IMR-90 (cell line): ENCODE data around the gene NTRK3. TPM values are rescaled to one million over a fixed set of nuclear protein-coding genes. Genes with fewer than 3 reads are reported as not detected.

Experiments
- ATAC-seq: fragments of 200-7000 bp; cut with Tn5 transposase; 2 replicates; pipeline ENCODE4 v1.9.1; 2020; ENCODE audit warnings: low read depth, mild to moderate bottlenecking, moderate library complexity
- BruUV-seq: library from RNA; stranded (reverse); fragments of 400-500 nt; replicated peaks from 2 replicates; lab custom pipeline; 2021; lab: Mats Ljungman, UMichigan
- CTCF ChIA-PET: fragments of 300-600 bp; formaldehyde crosslinking; extraction: SDS; loops from one replicate; lab custom pipeline; 2021; ENCODE audit warnings: antibody characterized with exemption; lab: Yijun Ruan, JAX
- POLR2A ChIA-PET: fragments of 300-600 bp; sonication (Branson Sonifier 250); formaldehyde crosslinking; loops from one replicate; lab custom pipeline; 2022; ENCODE audit warnings: antibody characterized with exemption; ENCODE audit not compliant: unreplicated experiment; lab: Charles Lee
- DNase-seq: peaks from one replicate; pipeline ENCODE4 v3.0.0; 2013
- H2AFZ ChIP-seq: replicated peaks from 2 replicates; pipeline ENCODE3; 2013; ENCODE audit warnings: low read length, mild to moderate bottlenecking; ENCODE audit not compliant: poor library complexity
- H2AK5ac ChIP-seq: 2 replicates; pipeline ENCODE4 v1.6.1; 2013; ENCODE audit warnings: low read depth, low read length, inconsistent platforms
- H2AK9ac ChIP-seq: replicated peaks from 2 replicates; pipeline ENCODE3; 2013; ENCODE audit warnings: mild to moderate bottlenecking, low read depth, low read length, moderate library complexity; ENCODE audit not compliant: poor library complexity
- H2BK120ac ChIP-seq: 2 replicates; pipeline ENCODE4 v1.6.1; 2013; ENCODE audit warnings: low read depth, low read length, inconsistent platforms
- H2BK15ac ChIP-seq: 3 replicates; pipeline ENCODE4 v1.6.1; 2013; ENCODE audit warnings: low read depth, low read length, inconsistent platforms
- H2BK20ac ChIP-seq: 2 replicates; pipeline ENCODE4 v1.6.1; 2013; ENCODE audit warnings: low read depth, mild to moderate bottlenecking, inconsistent platforms, low read length, moderate library complexity
- H2BK5ac ChIP-seq: 2 replicates; pipeline ENCODE4 v1.6.1; 2013; ENCODE audit warnings: mild to moderate bottlenecking, low read depth, low read length, inconsistent platforms; ENCODE audit not compliant: poor library complexity, severe bottlenecking
- H3K14ac ChIP-seq: replicated peaks from 2 replicates; pipeline ENCODE4 v1.6.1; 2013; ENCODE audit warnings: low read depth, low read length, inconsistent platforms
- H3K18ac ChIP-seq: 2 replicates; pipeline ENCODE4 v1.6.1; 2013; ENCODE audit warnings: low read depth, low read length, control low read depth
- H3K23ac ChIP-seq: 2 replicates; pipeline ENCODE4 v1.6.1; 2013; ENCODE audit warnings: low read depth, low read length, inconsistent platforms
- H3K27ac ChIP-seq: 2 replicates; pipeline ENCODE4 v1.5.1; 2013; ENCODE audit warnings: mild to moderate bottlenecking, control low read depth, low read length; ENCODE audit not compliant: insufficient read depth
- H3K27me3 ChIP-seq: 2 replicates; pipeline ENCODE4 v1.6.1; 2013; ENCODE audit warnings: low read length; ENCODE audit not compliant: control insufficient read depth, insufficient read depth
- H3K36me3 ChIP-seq: 2 replicates; pipeline ENCODE4 v1.6.1; 2013; ENCODE audit warnings: low read length, mixed read lengths; ENCODE audit not compliant: control insufficient read depth, insufficient read depth
- H3K4ac ChIP-seq: 2 replicates; pipeline ENCODE4 v1.6.1; 2013; ENCODE audit warnings: low read depth, low read length, inconsistent platforms
- H3K4me1 ChIP-seq: 2 replicates; pipeline ENCODE4 v1.6.1; 2013; ENCODE audit warnings: low read length, mixed read lengths; ENCODE audit not compliant: control insufficient read depth, insufficient read depth
- H3K4me2 ChIP-seq: 2 replicates; pipeline ENCODE4 v1.6.1; 2013; ENCODE audit warnings: low read depth, mild to moderate bottlenecking, control low read depth, low read length, moderate library complexity
- H3K4me3 ChIP-seq: 2 replicates; pipeline ENCODE4 v1.5.1; 2013; ENCODE audit warnings: low read depth, mild to moderate bottlenecking, control low read depth, low read length, moderate library complexity; ENCODE audit not compliant: insufficient read depth
- H3K56ac ChIP-seq: 2 replicates; pipeline ENCODE4 v1.6.1; 2013; ENCODE audit warnings: low read length, inconsistent platforms; ENCODE audit not compliant: insufficient read depth; ENCODE audit errors: extremely low read depth
- H3K79me1 ChIP-seq, 2 experiments: 2 replicates each; pipeline ENCODE4 v1.6.1; 2013; ENCODE audit warnings: low read length in 2 of 2, inconsistent platforms in 1 of 2, low read depth in 1 of 2
- H3K9ac ChIP-seq: 2 replicates; pipeline ENCODE4 v1.6.1; 2013; ENCODE audit warnings: low read depth, low read length, control low read depth
- H3K9me1 ChIP-seq: 2 replicates; pipeline ENCODE4 v1.6.1; 2013; ENCODE audit warnings: low read length, inconsistent platforms; ENCODE audit not compliant: insufficient read depth
- H3K9me3 ChIP-seq: 2 replicates; pipeline ENCODE4 v1.6.1; 2013; ENCODE audit warnings: low read length; ENCODE audit not compliant: control insufficient read depth, insufficient read depth
- H4K20me1 ChIP-seq: 2 replicates; pipeline ENCODE4 v1.6.1; 2013; ENCODE audit warnings: low read length, inconsistent platforms; ENCODE audit not compliant: insufficient read depth
- H4K5ac ChIP-seq: 2 replicates; pipeline ENCODE4 v1.6.1; 2013; ENCODE audit warnings: mild to moderate bottlenecking, low read depth, low read length, control low read depth
- H4K8ac ChIP-seq, 2 experiments: 2 replicates each; pipeline ENCODE4 v1.6.1; 2013; ENCODE audit warnings: low read depth in 2 of 2, low read length in 2 of 2, control low read depth in 1 of 2, inconsistent platforms in 1 of 2
- H4K91ac ChIP-seq: 2 replicates; pipeline ENCODE4 v1.6.1; 2013; ENCODE audit warnings: low read depth, low read length, inconsistent platforms; ENCODE audit not compliant: insufficient read depth
- BHLHE40 ChIP-seq: fragments of 150-350 bp; IDR thresholded peaks from 2 replicates; pipeline ENCODE4 v1.6.1; 2016; ENCODE audit warnings: mild to moderate bottlenecking, low read depth, low read length
- CEBPB ChIP-seq: IDR thresholded peaks from 2 replicates; pipeline ENCODE4 v1.6.1; 2012; ENCODE audit warnings: low read depth, low read length, improper control_type of control experiment
- CHD1 ChIP-seq: IDR thresholded peaks from 2 replicates; pipeline ENCODE4 v1.6.1; 2012; ENCODE audit warnings: low read depth, low read length, improper control_type of control experiment
- ELK1 ChIP-seq: fragments of 150-350 bp; IDR thresholded peaks from 2 replicates; pipeline ENCODE4 v1.6.1; 2016; ENCODE audit warnings: low read depth, mild to moderate bottlenecking, low read length, moderate library complexity, borderline replicate concordance
- FOS ChIP-seq: fragments of 150-350 bp; IDR thresholded peaks from 2 replicates; pipeline ENCODE4 v1.6.1; 2016; ENCODE audit warnings: low read depth, low read length
- MAFK ChIP-seq: IDR thresholded peaks from 2 replicates; pipeline ENCODE4 v1.6.1; 2012; ENCODE audit warnings: low read depth, low read length, improper control_type of control experiment
- MAZ ChIP-seq: IDR thresholded peaks from 2 replicates; pipeline ENCODE4 v1.6.1; 2012; ENCODE audit warnings: low read depth, mild to moderate bottlenecking, low read length, improper control_type of control experiment, moderate library complexity, borderline replicate concordance
- MXI1 ChIP-seq: IDR thresholded peaks from 2 replicates; pipeline ENCODE4 v1.6.1; 2012; ENCODE audit warnings: low read depth, mild to moderate bottlenecking, low read length, moderate library complexity, borderline replicate concordance
- NFE2L2 ChIP-seq: fragments of 150-350 bp; IDR thresholded peaks from 2 replicates; pipeline ENCODE4 v1.6.1; 2016; ENCODE audit warnings: low read depth, mild to moderate bottlenecking, low read length
- POLR2A ChIP-seq: IDR thresholded peaks from 2 replicates; pipeline ENCODE4 v1.6.1; 2012; ENCODE audit warnings: mild to moderate bottlenecking, low read depth, low read length
- RAD21 ChIP-seq: IDR thresholded peaks from 2 replicates; pipeline ENCODE4 v1.6.1; 2012; ENCODE audit warnings: low read length, improper control_type of control experiment
- RCOR1 ChIP-seq: IDR thresholded peaks from 2 replicates; pipeline ENCODE4 v1.6.1; 2012; ENCODE audit warnings: mild to moderate bottlenecking, low read length, improper control_type of control experiment; ENCODE audit not compliant: insufficient replicate concordance
- RFX5 ChIP-seq: IDR thresholded peaks from 2 replicates; pipeline ENCODE4 v1.8.0; 2012; ENCODE audit warnings: low read depth, mild to moderate bottlenecking, low read length, moderate library complexity
- SMC3 ChIP-seq: fragments of 150-350 bp; IDR thresholded peaks from 2 replicates; pipeline ENCODE4 v1.6.1; 2016; ENCODE audit warnings: low read depth, mild to moderate bottlenecking, antibody characterized with exemption, low read length, moderate library complexity
- USF2 ChIP-seq: fragments of 150-350 bp; IDR thresholded peaks from 2 replicates; pipeline ENCODE4 v1.6.1; 2017; ENCODE audit warnings: mild to moderate bottlenecking, antibody characterized with exemption, low read length, low read depth
- WGBS, 2 experiments: methylation state at CpG; one replicate each; pipeline versions ENCODE4 v1.1.5 to v1.1.7; 2013; ENCODE audit warnings: missing lambda C conversion rate in 2 of 2; ENCODE audit not compliant: insufficient read length in 1 of 2; ENCODE audit errors: extremely low coverage in 2 of 2; 5-methylcytosine and 5-hydroxymethylcytosine counted together
- dilution Hi-C: fragments of 300-500 bp; cut with HindIII; formaldehyde crosslinking; loops from one replicate; pipeline ENCODE4 v1.14.3; 2018; ENCODE audit warnings: low sequenced_read_pairs; ENCODE audit not compliant: unreplicated experiment
- in situ Hi-C: fragments of 300-500 bp; cut with MboI; formaldehyde crosslinking; loops from 3 replicates; pipeline ENCODE4 v1.14.3; 2019; ENCODE audit warnings: low sequenced_read_pairs, inconsistent platforms, mixed read lengths
- intact Hi-C: fragments of 100-400 bp; cut with micrococcal nuclease; formaldehyde crosslinking; loops from 2 replicates; pipeline ENCODE4 v1.10.0; 2022
- polyA plus RNA-seq, 3 experiments: library from polyadenylated mRNA; depleted of rRNA; stranded (reverse); fragments of >200 nt; gene quantifications; 2 replicates each; pipeline ENCODE4 v1.2.3, GENCODE V29; 2012; ENCODE audit warnings: low replicate concordance in 1 of 3
- total RNA-seq: library from RNA; depleted of rRNA; stranded (reverse); fragments of >200 nt; gene quantifications from 2 replicates; pipeline ENCODE4 v1.2.3, GENCODE V29; 2012
- TF ChIP-seq, protein P1 (sequence below): conservative IDR thresholded peaks from 2 replicates; pipeline ENCODE4 v1.5.1; 2012; ENCODE audit warnings: mild to moderate bottlenecking, low read depth, low read length, improper control_type of control experiment

The NTRK3 gene
- total and polyA plus RNA-seq, 2 of the 4 experiments (the other 2 are of a cell fraction), result under 0.01 to 0.15 TPM

- no peak overlapping the region for H3K27ac ChIP-seq
- no peak overlapping the region for H3K4ac ChIP-seq
- no peak overlapping the region for H2BK120ac ChIP-seq
- H4K20me1 ChIP-seq, result no peaks in the 10 kb centered on the region
- H3K18ac ChIP-seq, result no peak overlapping the region
- no peaks in the 10 kb centered on the region for H3K4me1 ChIP-seq
- H3K23ac ChIP-seq, result no peak overlapping the region
- BruUV-seq, result no TSS peak
- no peak overlapping the region for H3K4me3 ChIP-seq
- H2BK20ac ChIP-seq, result no peak overlapping the region
- H4K8ac ChIP-seq, result no peak overlapping the region
- no peak overlapping the region for H2AK9ac ChIP-seq
- ChIA-PET POLR2A (no interaction called here), CTCF (no interaction called here)
- H3K14ac ChIP-seq, result no peak overlapping the region
- in situ Hi-C loops (no loop called here), intact Hi-C loops (no loop called here), dilution Hi-C loops (no loop called here)
- WGBS, 2 experiments, result no CpG with 5 or more reads among the region's 5 CpGs
- ATAC-seq (no peak), DNase-seq (no peak)
- H2AFZ ChIP-seq, result no peak overlapping the region
- H2BK5ac ChIP-seq, result no peak overlapping the region
- no peak overlapping the region for H2AK5ac ChIP-seq
- no peak overlapping the region for H2BK15ac ChIP-seq
- H3K9me3 ChIP-seq, result peaks cover 4% of the 10 kb centered on the region; the same call in 1 of the 2 replicates
- no peak overlapping the region for H4K91ac ChIP-seq
- TF ChIP-seq NFE2L2 (no peak), MAZ (no peak), USF2 (no peak), BHLHE40 (no peak), FOS (no peak), ELK1 (no peak), MXI1 (no peak), CEBPB (no peak), MAFK (no peak), SMC3 (no peak), POLR2A (no peak), RCOR1 (no peak), CHD1 (no peak), RAD21 (no peak), RFX5 (no peak)
- TF ChIP-seq, protein P1, sequence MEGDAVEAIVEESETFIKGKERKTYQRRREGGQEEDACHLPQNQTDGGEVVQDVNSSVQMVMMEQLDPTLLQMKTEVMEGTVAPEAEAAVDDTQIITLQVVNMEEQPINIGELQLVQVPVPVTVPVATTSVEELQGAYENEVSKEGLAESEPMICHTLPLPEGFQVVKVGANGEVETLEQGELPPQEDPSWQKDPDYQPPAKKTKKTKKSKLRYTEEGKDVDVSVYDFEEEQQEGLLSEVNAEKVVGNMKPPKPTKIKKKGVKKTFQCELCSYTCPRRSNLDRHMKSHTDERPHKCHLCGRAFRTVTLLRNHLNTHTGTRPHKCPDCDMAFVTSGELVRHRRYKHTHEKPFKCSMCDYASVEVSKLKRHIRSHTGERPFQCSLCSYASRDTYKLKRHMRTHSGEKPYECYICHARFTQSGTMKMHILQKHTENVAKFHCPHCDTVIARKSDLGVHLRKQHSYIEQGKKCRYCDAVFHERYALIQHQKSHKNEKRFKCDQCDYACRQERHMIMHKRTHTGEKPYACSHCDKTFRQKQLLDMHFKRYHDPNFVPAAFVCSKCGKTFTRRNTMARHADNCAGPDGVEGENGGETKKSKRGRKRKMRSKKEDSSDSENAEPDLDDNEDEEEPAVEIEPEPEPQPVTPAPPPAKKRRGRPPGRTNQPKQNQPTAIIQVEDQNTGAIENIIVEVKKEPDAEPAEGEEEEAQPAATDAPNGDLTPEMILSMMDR, result no peak
- H3K4me2 ChIP-seq, result no peak overlapping the region
- H3K36me3 ChIP-seq, result no peaks in the 10 kb centered on the region
- no peak overlapping the region for H3K56ac ChIP-seq
- H3K9me1 ChIP-seq, result no peaks in the 10 kb centered on the region
- no peaks in the 10 kb centered on the region for H3K27me3 ChIP-seq
- H3K79me1 ChIP-seq, result no peaks in the 10 kb centered on the region
- H3K9ac ChIP-seq, result no peak overlapping the region
- H4K5ac ChIP-seq, result no peak overlapping the region
These were observed 326.1 kb downstream of the NTRK3 start for GRCh38 chr15:87930457-87930856.
